ENCODE measurements around the gene COMMD1.

DNA sequence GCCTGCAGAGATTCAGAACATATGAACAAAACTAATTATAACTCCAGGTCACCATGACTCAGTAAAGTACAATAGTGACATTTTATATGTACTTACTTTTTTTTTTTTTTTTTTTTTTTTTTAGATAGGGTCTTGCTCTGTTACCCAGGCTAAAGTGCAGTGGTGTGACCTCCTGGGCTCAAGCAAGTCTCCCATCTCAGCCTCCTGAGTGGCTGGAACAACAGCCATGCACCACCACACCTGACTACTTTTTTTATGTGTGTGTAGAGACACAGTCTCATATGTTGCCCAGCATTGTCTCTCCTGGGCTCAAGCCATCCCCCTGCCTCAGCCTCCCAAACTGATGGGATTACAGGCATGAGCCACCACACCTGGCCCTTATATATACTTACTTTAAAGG, 159.8 kb downstream of the COMMD1 start:
- TF ChIP-seq TAF1 (IDR thresholded peaks at IDR 0.05; ENCODE audit: borderline replicate concordance, insufficient read depth, low read length) (no peak), POLR2AphosphoS5 (IDR thresholded peaks at IDR 0.05; ENCODE audit: low read depth, low read length) (no peak), SIN3A (IDR thresholded peaks at IDR 0.05; ENCODE audit: borderline replicate concordance, insufficient read depth, low read length) (no peak)
- TF ChIP-seq, protein P1, sequence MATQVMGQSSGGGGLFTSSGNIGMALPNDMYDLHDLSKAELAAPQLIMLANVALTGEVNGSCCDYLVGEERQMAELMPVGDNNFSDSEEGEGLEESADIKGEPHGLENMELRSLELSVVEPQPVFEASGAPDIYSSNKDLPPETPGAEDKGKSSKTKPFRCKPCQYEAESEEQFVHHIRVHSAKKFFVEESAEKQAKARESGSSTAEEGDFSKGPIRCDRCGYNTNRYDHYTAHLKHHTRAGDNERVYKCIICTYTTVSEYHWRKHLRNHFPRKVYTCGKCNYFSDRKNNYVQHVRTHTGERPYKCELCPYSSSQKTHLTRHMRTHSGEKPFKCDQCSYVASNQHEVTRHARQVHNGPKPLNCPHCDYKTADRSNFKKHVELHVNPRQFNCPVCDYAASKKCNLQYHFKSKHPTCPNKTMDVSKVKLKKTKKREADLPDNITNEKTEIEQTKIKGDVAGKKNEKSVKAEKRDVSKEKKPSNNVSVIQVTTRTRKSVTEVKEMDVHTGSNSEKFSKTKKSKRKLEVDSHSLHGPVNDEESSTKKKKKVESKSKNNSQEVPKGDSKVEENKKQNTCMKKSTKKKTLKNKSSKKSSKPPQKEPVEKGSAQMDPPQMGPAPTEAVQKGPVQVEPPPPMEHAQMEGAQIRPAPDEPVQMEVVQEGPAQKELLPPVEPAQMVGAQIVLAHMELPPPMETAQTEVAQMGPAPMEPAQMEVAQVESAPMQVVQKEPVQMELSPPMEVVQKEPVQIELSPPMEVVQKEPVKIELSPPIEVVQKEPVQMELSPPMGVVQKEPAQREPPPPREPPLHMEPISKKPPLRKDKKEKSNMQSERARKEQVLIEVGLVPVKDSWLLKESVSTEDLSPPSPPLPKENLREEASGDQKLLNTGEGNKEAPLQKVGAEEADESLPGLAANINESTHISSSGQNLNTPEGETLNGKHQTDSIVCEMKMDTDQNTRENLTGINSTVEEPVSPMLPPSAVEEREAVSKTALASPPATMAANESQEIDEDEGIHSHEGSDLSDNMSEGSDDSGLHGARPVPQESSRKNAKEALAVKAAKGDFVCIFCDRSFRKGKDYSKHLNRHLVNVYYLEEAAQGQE (IDR thresholded peaks at IDR 0.05; ENCODE audit: insufficient read depth in 1 of 2, low read depth in 2 of 2, low read length in 2 of 2), result no peak
